Stimulated activated CD8-positive, alpha-beta memory T cell treated with anti-CD3 and anti-CD28 coated beads, Interleukin-15, amount 100 ng/mL, for 48 hours (primary cell): ENCODE data around the gene MTFP1.
"Not testable (repeated sequence)": the region's sequence is repeated elsewhere in the genome, so short reads cannot be mapped to it uniquely, and the experiment has no call there.

Source experiments
- DNase-seq, 2 donors: peaks; one replicate each; pipeline ENCODE4 v3.0.0-alpha.2; 2020; ENCODE audit warnings: low read depth in 2 of 2

MTFP1 gene

DNA sequence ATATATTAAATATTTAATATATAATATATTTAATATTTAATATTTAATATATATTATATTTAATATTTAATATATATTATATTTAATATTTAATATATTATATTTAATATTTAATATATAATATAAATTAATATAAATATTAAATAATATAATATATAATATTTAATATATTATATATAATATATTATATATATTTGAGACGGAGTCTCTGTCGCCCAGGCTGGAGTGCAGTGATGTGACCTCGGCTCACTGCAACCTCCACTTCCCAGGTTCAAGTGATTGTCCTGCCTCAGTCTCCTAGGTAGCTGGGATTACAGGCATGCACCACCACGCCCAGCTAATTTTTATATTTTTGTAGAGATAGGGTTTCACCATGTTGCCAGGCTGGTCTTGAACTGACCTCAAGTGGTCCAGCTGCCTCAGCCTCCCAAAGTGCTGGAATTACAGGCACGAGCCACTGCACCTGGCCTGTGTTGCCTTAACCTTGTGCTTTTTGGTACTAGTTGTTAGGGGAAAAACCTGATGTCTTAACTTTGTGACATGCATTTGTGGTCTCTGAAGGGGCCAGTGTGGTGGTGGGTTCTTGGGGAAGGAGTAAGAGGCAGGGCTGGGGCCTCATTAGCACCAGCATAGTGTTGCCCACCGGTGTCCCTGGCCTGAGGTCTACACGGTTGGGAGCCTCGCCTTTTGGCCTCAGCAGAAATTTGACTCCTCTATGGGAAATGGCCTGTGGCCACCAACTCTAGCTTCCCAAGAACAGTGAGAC is 29.7 kb downstream of the MTFP1 start:
- DNase-seq, result no peak

DNA sequence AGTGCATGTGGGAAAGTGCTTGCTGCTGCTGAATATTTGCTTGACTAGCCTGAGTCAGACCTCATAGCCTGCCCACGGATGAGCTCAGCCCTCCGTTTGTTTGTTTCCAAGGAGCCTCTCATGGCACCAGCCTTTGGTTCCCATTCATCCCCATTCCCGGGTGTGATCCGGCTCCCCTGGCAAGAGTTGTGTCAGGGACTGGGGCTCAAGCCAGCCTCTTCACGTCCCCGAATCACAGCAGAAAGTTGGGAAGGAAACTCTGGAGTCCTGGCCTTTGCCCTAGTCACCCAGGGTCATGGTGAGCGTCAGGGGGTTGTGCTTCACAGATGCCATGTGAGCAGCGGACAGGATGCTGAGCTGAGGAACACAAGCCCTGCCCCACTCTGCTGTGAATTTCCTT is 32.4 kb downstream of the MTFP1 start:
- DNase-seq, result no peak

DNA sequence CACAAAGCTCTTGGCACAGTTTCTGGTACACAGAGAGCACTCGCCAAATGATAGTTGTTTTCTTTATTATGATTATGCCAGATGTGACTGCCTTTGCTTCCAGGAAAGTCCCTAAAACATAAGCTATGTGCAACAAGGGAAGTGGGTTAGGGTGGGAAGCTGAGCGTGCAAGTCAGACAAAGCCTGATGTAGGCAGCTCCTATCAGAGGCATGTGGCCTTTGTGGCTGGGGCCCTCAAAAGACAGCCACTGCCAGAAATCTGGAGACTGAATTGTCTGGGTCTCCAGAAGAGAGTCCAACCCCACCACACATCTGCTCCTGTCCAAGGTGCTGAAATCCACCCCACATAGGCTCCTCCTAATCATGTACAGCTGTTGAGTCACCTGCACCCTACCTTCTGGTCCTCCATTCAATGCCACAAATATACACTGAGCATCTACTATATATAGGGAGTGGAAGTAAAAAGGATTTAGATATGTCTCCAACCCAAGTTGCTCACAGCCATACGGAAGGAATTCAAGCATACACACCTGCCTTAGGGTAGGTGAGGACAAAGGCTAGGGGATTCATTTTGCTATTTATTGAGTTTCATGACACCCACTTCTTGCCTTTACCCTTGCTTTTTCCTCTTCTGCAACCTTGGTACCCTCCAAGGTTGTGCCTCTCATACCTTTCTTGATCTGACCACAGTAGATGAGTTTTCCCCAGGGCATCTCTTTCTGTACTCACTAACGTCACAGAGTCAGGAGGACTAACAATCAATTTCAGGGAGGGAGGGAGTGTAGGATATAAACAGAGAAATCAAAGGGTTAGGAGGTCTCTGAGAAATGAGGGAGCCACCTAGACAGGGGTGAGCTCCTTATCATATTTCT is 33.8 kb downstream of the MTFP1 start:
- DNase-seq, result no peak

DNA sequence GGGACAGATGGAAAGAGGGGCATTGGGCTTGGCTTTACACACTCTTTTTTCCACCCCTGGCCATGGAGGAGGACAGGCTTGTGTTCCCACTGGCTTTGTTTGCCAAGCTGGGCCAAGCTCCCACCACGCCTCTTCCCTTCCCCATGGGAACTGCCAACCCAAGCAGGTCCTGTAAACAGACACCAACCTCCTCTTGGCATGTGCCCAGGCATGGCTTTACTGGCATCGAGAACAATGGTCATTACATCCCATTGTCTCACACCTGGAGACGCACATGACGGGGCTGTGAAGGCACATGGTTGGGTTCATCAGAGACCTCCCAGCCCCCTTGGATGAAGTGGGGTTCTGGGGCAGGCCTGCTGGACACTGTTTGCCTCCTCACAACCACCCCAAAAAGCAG is 34.6 kb downstream of the MTFP1 start:
- DNase-seq, result no peak

DNA sequence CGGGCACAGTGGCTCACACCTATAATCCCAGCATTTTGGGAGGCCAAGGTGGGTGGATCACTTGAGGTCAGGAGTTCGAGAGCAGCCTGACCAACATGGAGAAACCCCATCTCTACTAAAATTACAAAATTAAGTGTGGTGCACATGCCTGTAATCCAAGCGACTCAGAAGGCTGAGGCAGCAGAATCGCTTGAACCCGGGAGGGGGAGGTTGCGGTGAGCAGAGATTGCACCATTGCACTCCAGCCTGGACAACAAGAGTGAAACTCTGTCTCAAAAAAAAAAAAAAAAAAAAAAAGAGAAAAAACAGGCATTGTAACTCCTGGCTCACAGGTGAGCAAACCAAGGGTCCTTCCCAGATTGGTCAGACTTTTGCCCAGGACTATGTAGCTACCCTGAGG is 35.0 kb downstream of the MTFP1 start:
- not testable (repeated sequence) for DNase-seq

DNA sequence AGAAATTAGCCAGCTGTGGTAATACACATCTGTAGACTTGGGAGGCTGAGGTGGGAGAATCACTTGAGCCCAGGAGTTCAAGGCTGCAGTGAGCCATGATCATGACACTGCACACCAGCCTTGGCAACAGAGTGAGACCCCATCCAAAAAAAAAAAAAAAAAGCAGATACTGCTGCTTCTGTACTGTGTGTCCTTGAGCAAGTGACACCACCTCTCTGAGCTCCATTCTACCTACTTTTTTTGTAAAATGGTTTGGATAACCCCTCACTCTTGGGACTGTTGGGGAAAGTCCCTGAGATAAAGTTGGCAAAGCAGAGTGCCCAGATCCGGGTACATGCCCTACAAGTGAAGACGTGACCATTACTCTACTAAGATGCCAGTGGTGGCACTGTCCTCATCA is 43.6 kb downstream of the MTFP1 start:
- no peak for DNase-seq

DNA sequence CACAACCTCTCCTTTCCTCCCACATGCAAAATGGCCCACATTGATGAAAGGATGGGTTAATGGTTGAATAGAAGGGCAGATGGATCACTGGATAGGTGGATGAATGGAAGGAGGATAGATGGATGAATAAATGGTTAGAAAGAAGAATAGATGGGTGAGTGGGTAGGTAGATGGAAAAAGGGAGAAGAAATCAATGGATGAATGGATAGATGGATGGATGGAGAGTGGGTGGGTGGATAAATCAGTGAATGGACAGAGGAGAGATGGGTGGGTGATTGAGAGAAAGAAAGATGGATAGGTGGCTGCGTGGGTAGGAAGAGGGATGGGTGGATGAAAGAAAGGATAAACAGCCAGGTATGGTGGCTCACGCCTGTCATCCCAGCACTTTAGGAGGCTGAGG is 45.1 kb downstream of the MTFP1 start:
- DNase-seq, result no peak

DNA sequence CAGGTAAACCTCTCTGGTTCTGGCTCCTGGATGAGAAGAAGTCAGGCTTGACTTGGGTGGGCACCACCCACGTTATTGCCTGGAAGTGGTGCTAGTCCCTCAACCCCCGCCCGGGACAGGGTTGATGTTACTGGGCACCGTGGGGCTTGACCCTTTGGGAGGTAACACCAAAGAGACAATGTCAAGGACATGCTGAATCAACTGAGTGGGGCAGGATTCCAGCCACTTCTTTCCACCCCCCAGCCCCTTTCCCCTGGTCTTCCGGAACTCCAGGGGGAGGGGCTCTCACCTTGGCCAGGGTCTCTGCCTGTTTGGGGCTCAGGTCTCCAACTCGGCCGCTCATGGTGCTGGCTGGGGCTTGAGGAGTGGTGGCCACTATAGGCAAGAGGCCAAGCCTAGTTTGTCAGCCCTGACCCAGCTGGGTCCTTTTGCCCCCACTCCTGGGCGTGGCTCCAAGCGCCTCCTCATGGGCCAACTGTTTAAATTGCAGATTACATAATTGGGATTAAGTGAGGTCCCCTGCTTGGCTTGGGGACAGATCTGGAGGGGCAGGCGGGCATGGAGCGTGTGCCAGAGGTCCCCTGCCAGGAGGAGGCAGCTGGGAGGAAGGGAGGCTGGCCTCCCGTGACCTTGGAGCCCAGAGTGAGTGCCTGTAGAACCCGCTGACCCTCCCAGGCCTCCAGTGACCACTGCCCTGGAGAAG is 46.2 kb downstream of the MTFP1 start, which contains the start of gene SEC14L3:
Gene SEC14L3, minus strand, starts transcription at position 402 of the 703 bp plus-strand sequence. Its CDS starts 59 bp downstream, at position 343.
- DNase-seq, result no peak

DNA sequence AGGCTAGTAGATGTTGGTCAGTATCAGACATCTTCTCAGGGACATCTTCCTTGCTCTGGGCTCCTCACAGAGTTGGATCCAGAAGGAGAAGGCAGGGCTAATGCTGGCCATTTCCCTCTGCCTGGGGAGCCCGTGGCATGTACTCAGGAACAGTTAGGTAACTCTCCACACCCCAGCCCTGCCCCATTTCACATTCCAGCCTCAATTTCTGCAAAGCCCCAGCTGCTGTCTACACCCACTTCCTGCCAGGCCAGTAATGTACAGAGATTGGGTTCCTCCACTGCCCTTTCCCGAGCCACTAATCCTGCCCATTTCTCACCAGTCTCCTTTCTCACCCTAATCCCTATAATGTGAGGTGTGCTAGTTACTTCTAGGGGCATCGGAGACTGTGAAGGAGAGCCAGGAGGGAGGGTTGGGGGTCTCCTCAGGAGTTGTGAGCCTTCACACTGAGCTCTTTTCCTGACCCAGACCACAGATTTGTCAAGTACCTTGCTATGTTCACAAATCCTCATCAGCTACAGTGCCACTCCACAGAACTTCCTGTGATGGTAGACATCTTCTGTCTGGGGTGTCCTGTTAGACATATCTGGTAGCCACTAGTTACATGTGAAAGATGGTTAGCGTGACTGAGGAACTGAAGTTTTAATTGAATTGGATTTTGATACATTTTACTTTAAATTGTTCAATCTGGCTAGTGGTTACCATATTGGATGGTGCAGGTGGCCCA is 47.6 kb downstream of the MTFP1 start:
- no peak for DNase-seq

DNA sequence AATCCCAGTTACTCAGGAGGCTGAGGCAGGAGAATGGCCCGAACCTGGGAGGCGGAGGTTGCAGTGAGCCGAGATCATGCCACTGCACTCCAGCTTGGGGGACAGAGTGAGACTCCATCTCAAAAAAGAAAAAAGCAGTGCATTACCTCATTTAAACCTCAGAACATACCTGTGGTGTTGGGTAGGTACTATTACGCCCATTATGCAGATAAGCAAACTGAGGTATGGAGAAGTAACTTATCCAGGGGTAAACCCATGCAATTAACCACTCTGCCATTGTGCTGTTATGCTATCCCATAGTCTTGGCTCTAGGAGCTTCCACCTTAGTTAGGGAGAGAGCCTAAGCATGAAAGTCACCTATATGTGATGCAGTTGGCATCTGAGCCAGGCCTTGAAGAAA is 48.6 kb downstream of the MTFP1 start:
- no peak for DNase-seq

DNA sequence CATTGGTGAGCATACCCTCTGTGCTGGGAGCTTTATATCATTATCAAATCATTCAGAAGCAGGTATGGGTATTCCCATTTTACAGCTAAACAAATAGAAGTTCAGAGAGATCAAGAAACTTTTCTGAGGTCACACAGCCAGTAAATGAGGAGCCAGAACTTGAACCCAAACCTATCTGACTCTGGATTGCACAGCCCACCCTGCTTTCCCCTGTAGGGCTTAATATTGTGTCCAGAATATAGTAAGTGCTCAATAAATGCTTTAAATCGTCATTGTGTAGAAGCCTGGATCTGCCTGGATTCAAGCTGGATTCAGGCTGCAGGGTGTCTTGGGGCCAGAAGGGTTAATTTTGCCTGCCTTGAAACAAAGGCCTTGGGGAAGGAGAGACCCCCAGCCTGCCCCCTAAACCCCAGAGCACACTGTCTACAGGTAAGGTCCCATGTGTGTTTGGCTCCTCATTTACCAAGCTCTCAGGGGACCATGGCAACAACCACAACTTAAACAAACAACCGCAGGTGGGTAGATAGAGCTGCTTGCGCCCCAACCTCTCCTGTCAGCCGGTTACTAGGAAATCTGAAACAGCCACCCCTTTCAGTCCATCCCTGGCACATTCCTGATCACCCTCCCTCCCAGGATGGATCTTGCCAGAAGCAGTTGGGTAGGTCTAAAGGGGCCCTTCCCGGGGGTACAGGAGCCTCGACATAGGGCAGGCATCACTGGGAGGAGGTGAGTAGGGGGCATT is 49.3 kb downstream of the MTFP1 start:
- no peak for DNase-seq
